ENCODE measurements around the gene FAM98B.

FAM98B gene

DNA sequence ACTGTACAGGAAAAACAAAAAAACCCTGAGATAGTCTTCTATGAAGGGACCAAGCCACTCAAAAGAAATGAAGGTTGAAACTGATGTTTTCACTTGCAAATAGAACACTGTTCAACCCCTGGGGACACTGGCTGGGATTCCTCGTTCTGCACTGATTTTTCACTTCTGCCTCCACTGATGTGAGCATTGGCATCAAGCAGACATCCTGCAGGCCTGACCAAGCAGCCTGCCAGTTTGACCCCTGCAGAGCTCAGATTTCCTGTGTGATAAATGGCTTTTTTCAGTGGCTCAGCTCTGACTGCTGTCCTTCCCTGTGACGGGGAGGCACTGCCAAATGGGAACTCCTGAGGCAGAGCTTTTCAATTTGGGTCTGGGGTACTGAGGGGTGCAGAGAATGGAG lies 60.7 kb downstream of the FAM98B start:
- DNase-seq (ENCODE audit: insufficient read length, low spot score) (no peak), FAIRE-seq (no peak)
- TF ChIP-seq POLR2AphosphoS5 (IDR thresholded peaks at IDR 0.05; ENCODE audit: low read depth, low read length) (no peak), POU2F2 (IDR thresholded peaks at IDR 0.05; ENCODE audit: low read depth, low read length) (no peak), SPI1 (IDR thresholded peaks at IDR 0.05; ENCODE audit: low read depth, low read length) (no peak), POLR2A (IDR thresholded peaks at IDR 0.05; ENCODE audit: low read depth, low read length) (no peak), PAX5 (IDR thresholded peaks at IDR 0.05; ENCODE audit: insufficient read depth, low read length, severe bottlenecking) (no peak), TAF1 (IDR thresholded peaks at IDR 0.05; ENCODE audit: low read depth, low read length) (no peak)

DNA sequence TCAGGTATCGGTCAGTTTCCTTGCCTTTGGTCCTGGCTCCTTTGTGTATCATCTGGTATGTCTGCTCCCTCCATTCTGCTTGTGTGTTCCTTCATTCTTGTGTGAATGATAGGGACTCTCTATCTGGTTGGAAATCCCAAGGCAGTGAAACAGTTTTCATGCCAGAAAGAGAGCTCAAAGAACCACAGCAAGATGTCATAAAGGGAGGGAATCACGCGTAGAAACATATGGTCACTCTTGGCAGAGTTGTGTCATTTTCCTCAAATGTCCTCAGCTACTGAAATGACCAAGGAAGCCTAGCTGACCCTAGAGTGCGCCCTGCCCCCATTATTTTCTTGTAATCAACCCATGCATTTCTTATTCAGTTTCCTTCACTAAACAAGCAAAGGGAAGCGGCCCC lies 62.7 kb downstream of the FAM98B start:
- DNase-seq (ENCODE audit: insufficient read length, low spot score), result no peak
- FAIRE-seq, result no peak
- TF ChIP-seq POLR2A (IDR thresholded peaks at IDR 0.05; ENCODE audit: low read depth, low read length), result no peak
- TF ChIP-seq TAF1 (IDR thresholded peaks at IDR 0.05; ENCODE audit: low read depth, low read length), result no peak
- TF ChIP-seq PAX5 (IDR thresholded peaks at IDR 0.05; ENCODE audit: insufficient read depth, low read length, severe bottlenecking), result no peak
- no peak for TF ChIP-seq POU2F2 (IDR thresholded peaks at IDR 0.05; ENCODE audit: low read depth, low read length)

DNA sequence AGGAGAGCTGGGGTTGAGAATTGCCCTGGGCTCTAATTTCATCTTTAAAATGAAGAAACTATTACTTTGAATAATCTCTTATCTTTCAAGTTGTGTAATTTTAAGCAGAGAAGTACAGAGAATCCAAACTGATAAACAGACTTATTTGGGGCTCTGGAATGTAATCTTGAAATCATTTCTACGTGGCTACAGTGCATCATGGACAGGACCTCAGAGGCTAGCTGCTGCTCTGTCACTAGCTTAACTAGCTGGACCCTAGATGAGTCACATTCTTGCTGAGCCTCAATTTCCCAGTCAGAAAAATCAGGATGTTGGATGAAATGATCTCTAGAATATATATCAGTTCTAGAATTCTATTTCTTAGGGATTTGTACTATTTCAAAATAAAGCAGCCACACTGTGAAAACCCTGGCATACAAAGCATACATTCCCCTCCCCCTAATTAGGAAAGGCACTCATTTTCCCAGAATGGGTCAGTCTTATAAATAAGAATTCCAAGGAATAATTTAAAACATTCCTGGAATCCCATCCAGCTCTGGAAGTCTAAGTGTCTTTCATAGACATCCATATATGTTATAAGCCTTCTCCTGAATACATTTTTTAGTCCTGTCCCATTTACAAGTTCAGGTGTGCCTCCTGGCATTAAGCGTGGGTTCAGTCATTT lies 63.5 kb downstream of the FAM98B start:
- DNase-seq (ENCODE audit: insufficient read length, low spot score), result no peak
- FAIRE-seq, result no peak
- TF ChIP-seq POU2F2 (IDR thresholded peaks at IDR 0.05; ENCODE audit: low read depth, low read length) (no peak), POLR2A (IDR thresholded peaks at IDR 0.05; ENCODE audit: low read depth, low read length) (no peak), TAF1 (IDR thresholded peaks at IDR 0.05; ENCODE audit: low read depth, low read length) (no peak), PAX5 (IDR thresholded peaks at IDR 0.05; ENCODE audit: insufficient read depth, low read length, severe bottlenecking) (no peak), POLR2AphosphoS5 (IDR thresholded peaks at IDR 0.05; ENCODE audit: low read depth, low read length) (no peak), SPI1 (IDR thresholded peaks at IDR 0.05; ENCODE audit: low read depth, low read length) (no peak)

DNA sequence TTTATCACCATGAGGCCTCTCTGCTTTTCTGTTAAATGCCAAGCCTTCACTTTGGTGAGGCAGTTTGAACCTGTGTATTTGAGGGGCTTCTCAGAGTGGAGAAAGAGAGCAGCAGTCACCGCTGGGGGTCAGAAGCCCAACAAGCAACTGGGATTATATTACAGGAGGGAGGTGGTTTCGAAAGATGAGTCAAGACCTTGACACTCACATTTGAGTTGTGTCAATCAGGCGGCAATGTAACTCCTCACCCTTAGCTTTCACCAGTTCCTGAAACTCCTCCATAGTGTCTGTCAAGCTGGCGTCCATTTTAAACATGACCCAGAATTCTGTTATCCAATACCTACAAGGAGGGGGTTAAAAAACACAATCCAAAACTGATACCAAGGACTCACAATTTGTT lies 64.2 kb downstream of the FAM98B start:
- DNase-seq (ENCODE audit: insufficient read length, low spot score) (no peak), FAIRE-seq (no peak)
- TF ChIP-seq SPI1 (IDR thresholded peaks at IDR 0.05; ENCODE audit: low read depth, low read length), result no peak
- no peak for TF ChIP-seq POLR2AphosphoS5 (IDR thresholded peaks at IDR 0.05; ENCODE audit: low read depth, low read length)
- TF ChIP-seq TAF1 (IDR thresholded peaks at IDR 0.05; ENCODE audit: low read depth, low read length), result no peak
- no peak for TF ChIP-seq POLR2A (IDR thresholded peaks at IDR 0.05; ENCODE audit: low read depth, low read length)
- no peak for TF ChIP-seq PAX5 (IDR thresholded peaks at IDR 0.05; ENCODE audit: insufficient read depth, low read length, severe bottlenecking)
- no peak for TF ChIP-seq POU2F2 (IDR thresholded peaks at IDR 0.05; ENCODE audit: low read depth, low read length)

DNA sequence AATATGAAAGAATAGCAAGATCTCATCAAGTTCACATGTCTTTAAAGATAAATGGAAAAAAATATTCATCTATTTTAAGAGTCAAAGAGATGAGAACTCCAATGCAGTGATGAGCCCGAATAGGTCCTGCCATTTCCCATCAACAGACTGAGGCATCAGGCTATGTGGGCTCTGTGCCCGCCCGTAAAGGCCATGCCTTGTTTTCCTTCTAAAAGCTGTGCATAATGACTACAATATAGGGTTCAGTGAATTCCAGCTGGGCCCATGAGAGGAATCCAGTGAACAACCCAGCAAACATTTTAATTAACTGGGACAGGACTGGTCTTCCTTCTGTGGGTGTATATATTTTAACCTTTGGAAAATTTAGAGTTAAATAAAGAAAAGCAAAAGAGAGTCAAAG lies 66.1 kb downstream of the FAM98B start:
- TF ChIP-seq POU2F2 (IDR thresholded peaks at IDR 0.05; ENCODE audit: low read depth, low read length), result no peak
- TF ChIP-seq SPI1 (IDR thresholded peaks at IDR 0.05; ENCODE audit: low read depth, low read length), result no peak
- TF ChIP-seq TAF1 (IDR thresholded peaks at IDR 0.05; ENCODE audit: low read depth, low read length), result no peak
- TF ChIP-seq POLR2AphosphoS5 (IDR thresholded peaks at IDR 0.05; ENCODE audit: low read depth, low read length), result no peak
- TF ChIP-seq PAX5 (IDR thresholded peaks at IDR 0.05; ENCODE audit: insufficient read depth, low read length, severe bottlenecking), result no peak
- TF ChIP-seq POLR2A (IDR thresholded peaks at IDR 0.05; ENCODE audit: low read depth, low read length), result no peak
- DNase-seq (ENCODE audit: insufficient read length, low spot score), result no peak
- no peak for FAIRE-seq

DNA sequence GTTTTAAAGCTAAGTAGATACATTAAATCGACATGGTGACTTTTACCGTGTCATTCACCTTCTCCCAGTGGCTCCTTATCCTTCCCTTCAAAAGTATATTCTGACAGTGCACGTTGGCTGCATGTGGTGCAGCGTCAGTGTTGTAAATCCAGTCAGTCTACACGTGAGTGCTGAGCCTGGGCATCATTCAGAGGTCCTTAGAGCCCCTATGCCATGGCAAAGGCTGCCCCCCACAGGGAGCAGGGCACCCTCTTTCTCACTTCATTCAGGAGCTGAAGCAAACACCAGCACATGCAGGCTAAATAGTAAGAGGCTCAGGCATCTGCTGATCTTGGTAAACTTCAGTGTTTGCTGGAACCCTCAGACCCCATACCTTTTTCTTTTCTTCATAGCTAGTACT lies 67.4 kb downstream of the FAM98B start:
- TF ChIP-seq POLR2AphosphoS5 (IDR thresholded peaks at IDR 0.05; ENCODE audit: low read depth, low read length), result no peak
- no peak for TF ChIP-seq SPI1 (IDR thresholded peaks at IDR 0.05; ENCODE audit: low read depth, low read length)
- TF ChIP-seq PAX5 (IDR thresholded peaks at IDR 0.05; ENCODE audit: insufficient read depth, low read length, severe bottlenecking), result no peak
- no peak for TF ChIP-seq POLR2A (IDR thresholded peaks at IDR 0.05; ENCODE audit: low read depth, low read length)
- no peak for TF ChIP-seq POU2F2 (IDR thresholded peaks at IDR 0.05; ENCODE audit: low read depth, low read length)
- TF ChIP-seq TAF1 (IDR thresholded peaks at IDR 0.05; ENCODE audit: low read depth, low read length), result no peak
- no peak for FAIRE-seq

DNA sequence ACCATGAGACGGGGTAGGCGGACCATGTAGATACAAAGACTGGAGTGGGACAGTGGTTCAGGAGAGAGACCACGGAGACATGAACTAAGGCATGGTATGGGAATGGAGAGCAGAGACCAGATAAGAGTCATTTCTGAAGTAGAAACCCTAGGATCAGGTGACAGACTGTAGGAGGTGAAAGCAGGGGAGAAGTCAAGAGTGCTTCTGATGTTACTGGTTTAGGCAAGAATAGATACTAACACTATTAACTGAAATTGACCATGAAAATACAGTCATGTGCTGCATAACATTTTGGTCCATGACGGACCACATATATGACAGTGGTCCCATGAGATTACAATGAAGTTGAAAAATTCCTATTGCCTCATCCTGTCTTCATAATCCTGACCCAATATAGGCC lies 69.0 kb downstream of the FAM98B start:
- FAIRE-seq (no peak), DNase-seq (ENCODE audit: insufficient read length, low spot score) (no peak)
- no peak for TF ChIP-seq POLR2A (IDR thresholded peaks at IDR 0.05; ENCODE audit: low read depth, low read length)
- TF ChIP-seq POLR2AphosphoS5 (IDR thresholded peaks at IDR 0.05; ENCODE audit: low read depth, low read length), result no peak
- TF ChIP-seq TAF1 (IDR thresholded peaks at IDR 0.05; ENCODE audit: low read depth, low read length), result no peak
- no peak for TF ChIP-seq PAX5 (IDR thresholded peaks at IDR 0.05; ENCODE audit: insufficient read depth, low read length, severe bottlenecking)
- no peak for TF ChIP-seq POU2F2 (IDR thresholded peaks at IDR 0.05; ENCODE audit: low read depth, low read length)
- TF ChIP-seq SPI1 (IDR thresholded peaks at IDR 0.05; ENCODE audit: low read depth, low read length), result no peak

More for the DNA sequence above, 67.4 kb downstream of the FAM98B start:
- no peak for DNase-seq (ENCODE audit: insufficient read length, low spot score)

DNA sequence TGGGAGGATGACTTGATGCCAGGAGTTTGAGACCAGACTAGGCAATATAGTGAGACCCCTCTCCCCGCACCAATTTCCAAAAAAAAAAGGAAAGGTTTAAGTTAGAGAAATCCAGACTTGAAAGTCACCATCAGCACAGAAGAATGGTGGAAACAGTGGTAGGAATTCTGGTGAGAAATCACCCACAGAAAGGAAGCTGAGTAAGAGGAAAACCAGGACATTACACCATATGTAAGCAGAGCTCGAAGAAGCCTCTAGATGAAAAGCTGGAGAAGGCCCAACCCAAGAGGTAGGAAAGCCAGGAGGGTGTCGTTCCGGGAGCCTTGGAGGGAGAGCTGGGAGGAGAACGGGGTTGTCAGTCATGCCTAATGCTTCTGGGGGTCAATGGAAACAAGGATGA lies 70.2 kb downstream of the FAM98B start:
- FAIRE-seq, result no peak
- no peak for DNase-seq (ENCODE audit: insufficient read length, low spot score)
- no peak for TF ChIP-seq PAX5 (IDR thresholded peaks at IDR 0.05; ENCODE audit: insufficient read depth, low read length, severe bottlenecking)
- no peak for TF ChIP-seq TAF1 (IDR thresholded peaks at IDR 0.05; ENCODE audit: low read depth, low read length)
- no peak for TF ChIP-seq POU2F2 (IDR thresholded peaks at IDR 0.05; ENCODE audit: low read depth, low read length)
- no peak for TF ChIP-seq SPI1 (IDR thresholded peaks at IDR 0.05; ENCODE audit: low read depth, low read length)

DNA sequence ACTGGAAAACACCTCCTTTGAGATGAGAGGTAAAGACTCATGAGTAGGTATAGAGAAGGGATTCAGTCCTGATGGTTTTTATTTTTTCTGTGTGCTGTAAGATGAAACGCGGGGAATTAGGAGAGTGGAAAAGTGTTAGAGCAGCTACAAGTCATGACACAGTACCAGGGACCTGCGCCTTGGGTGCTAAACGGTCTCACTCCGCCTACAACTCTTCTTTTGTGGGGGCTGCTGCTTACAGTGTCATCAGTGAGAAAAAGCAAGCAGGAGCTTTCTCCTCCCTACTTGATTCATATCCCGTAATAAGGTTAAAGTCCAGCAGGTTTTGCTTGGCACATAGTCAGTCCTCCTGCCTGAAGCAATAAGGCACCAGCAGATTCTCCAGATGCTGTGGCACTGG lies 71.6 kb downstream of the FAM98B start:
- TF ChIP-seq POLR2AphosphoS5 (IDR thresholded peaks at IDR 0.05; ENCODE audit: low read depth, low read length) (no peak), TAF1 (IDR thresholded peaks at IDR 0.05; ENCODE audit: low read depth, low read length) (no peak), PAX5 (IDR thresholded peaks at IDR 0.05; ENCODE audit: insufficient read depth, low read length, severe bottlenecking) (no peak), POU2F2 (IDR thresholded peaks at IDR 0.05; ENCODE audit: low read depth, low read length) (no peak)
- FAIRE-seq (no peak), DNase-seq (ENCODE audit: insufficient read length, low spot score) (no peak)

DNA sequence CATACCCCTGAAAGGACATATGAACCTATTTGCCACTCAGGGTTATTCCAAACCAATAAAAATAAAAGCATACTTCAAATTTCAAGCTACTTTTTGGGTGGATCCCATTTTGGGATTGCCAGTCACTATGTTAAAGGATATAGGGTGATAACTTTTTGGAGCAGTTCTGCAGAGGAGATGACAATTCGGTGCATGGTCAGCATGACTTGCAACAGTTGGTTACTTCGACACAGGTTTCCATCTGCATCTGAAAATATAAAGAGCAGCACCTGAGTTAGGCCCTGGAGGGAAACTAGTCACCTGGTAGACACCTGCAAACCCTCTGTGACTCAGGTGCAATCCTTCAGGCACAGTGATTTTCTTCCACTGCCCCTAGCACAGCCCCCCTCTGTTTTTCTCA lies 72.2 kb downstream of the FAM98B start:
- TF ChIP-seq POU2F2 (IDR thresholded peaks at IDR 0.05; ENCODE audit: low read depth, low read length), result no peak
- no peak for TF ChIP-seq POLR2AphosphoS5 (IDR thresholded peaks at IDR 0.05; ENCODE audit: low read depth, low read length)
- TF ChIP-seq POLR2A (IDR thresholded peaks at IDR 0.05; ENCODE audit: low read depth, low read length), result no peak
- TF ChIP-seq SPI1 (IDR thresholded peaks at IDR 0.05; ENCODE audit: low read depth, low read length), result no peak
- TF ChIP-seq TAF1 (IDR thresholded peaks at IDR 0.05; ENCODE audit: low read depth, low read length), result no peak
- TF ChIP-seq PAX5 (IDR thresholded peaks at IDR 0.05; ENCODE audit: insufficient read depth, low read length, severe bottlenecking), result no peak
- no peak for DNase-seq (ENCODE audit: insufficient read length, low spot score)
- no peak for FAIRE-seq

Data from GM12891 (cell line).